GM12872 (cell line): ENCODE data around the gene GALNT10.

Source experiments
- CTCF ChIP-seq: IDR thresholded peaks from 3 replicates; pipeline ENCODE4 v1.5.1; 2011; ENCODE audit warnings: low read depth, mild to moderate bottlenecking, low read length, moderate library complexity; ENCODE audit not compliant: insufficient read depth

The GALNT10 gene

GRCh38 chr5:154377754-154378533 is 187.4 kb downstream of the GALNT10 start:
- TF ChIP-seq CTCF = no peak

- no peak for TF ChIP-seq CTCF
Observed at GRCh38 chr5:154380263-154380662, 189.7 kb downstream of the GALNT10 start.

GRCh38 chr5:154384480-154385235 is 194.1 kb downstream of the GALNT10 start:
- no peak for TF ChIP-seq CTCF

GRCh38 chr5:154385236-154385512 is 194.6 kb downstream of the GALNT10 start:
- TF ChIP-seq CTCF = no peak

GRCh38 chr5:154386952-154387629 is 196.6 kb downstream of the GALNT10 start:
- TF ChIP-seq CTCF = no peak

GRCh38 chr5:154388842-154389241 is 198.3 kb downstream of the GALNT10 start:
- no peak for TF ChIP-seq CTCF

- no peak for TF ChIP-seq CTCF
Observed at GRCh38 chr5:154390096-154390495, 199.6 kb downstream of the GALNT10 start.
